Nephron (organoid): Measurements from ENCODE around the gene MMP25.
"Not testable (repeated sequence)": the region's sequence is repeated elsewhere in the genome, so short reads cannot be mapped to it uniquely, and the experiment has no call there.

ENCODE experiments used
- H3K27ac Mint-ChIP-seq, 3 experiments: 2 replicates each; pipeline ENCODE4 v1.8.0; 2020; ENCODE audit warnings: mixed read lengths in 3 of 3, mild to moderate bottlenecking in 2 of 3, moderate library complexity in 1 of 3
- H3K27me3 Mint-ChIP-seq: 2 replicates; pipeline ENCODE4 v1.8.0; 2021; ENCODE audit warnings: low read depth, mild to moderate bottlenecking, moderate library complexity, mixed read lengths
- H3K36me3 Mint-ChIP-seq: 2 replicates; pipeline ENCODE4 v1.8.0; 2020; ENCODE audit warnings: low read depth, mixed read lengths
- H3K4me1 Mint-ChIP-seq: 2 replicates; pipeline ENCODE4 v1.8.0; 2020; ENCODE audit warnings: mixed read lengths
- H3K4me3 Mint-ChIP-seq, 3 experiments: 2 replicates each; pipeline ENCODE4 v1.8.0; 2020; ENCODE audit warnings: mild to moderate bottlenecking in 3 of 3, mixed read lengths in 3 of 3, moderate library complexity in 2 of 3
- H3K9me3 Mint-ChIP-seq: 2 replicates; pipeline ENCODE4 v1.8.0; 2020; ENCODE audit warnings: mixed read lengths
- CTCF ChIP-seq, 3 experiments: fragments of 200-600 bp; sonication (generic); IDR thresholded peaks; one replicate each; pipeline ENCODE4 v1.5.0; 2021; ENCODE audit warnings: antibody characterized with exemption in 3 of 3; ENCODE audit not compliant: unreplicated experiment in 3 of 3

Gene MMP25

GRCh38 chr16:3071655-3072054, 25.3 kb downstream of the MMP25 start:
- H3K27ac Mint-ChIP-seq: no peak overlapping the region
- H3K4me3 Mint-ChIP-seq: no peak overlapping the region
- no peaks in the 10 kb centered on the region for H3K9me3 Mint-ChIP-seq
- peaks cover 13% of the 10 kb centered on the region for H3K4me1 Mint-ChIP-seq
- H3K36me3 Mint-ChIP-seq: no peaks in the 10 kb centered on the region
- peaks cover 19% of the 10 kb centered on the region for H3K27me3 Mint-ChIP-seq
- TF ChIP-seq CTCF (IDR thresholded peaks at IDR 0.05; ENCODE audit: unreplicated experiment in 3 of 3): no peak

- peaks cover 23% of the 10 kb centered on the region for H3K27me3 Mint-ChIP-seq
- not testable (repeated sequence) for H3K9me3 Mint-ChIP-seq
These were observed 25.8 kb downstream of the MMP25 start for GRCh38 chr16:3072148-3072547.

GRCh38 chr16:3072576-3073263, 26.4 kb downstream of the MMP25 start:
- not testable (repeated sequence) for H3K9me3 Mint-ChIP-seq, H3K36me3 Mint-ChIP-seq, H3K4me1 Mint-ChIP-seq, H3K27ac Mint-ChIP-seq, H3K4me3 Mint-ChIP-seq
- peaks cover 23% of the 10 kb centered on the region for H3K27me3 Mint-ChIP-seq

More at GRCh38 chr16:3072148-3072547, 25.8 kb downstream of the MMP25 start:
- not testable (repeated sequence) for H3K4me3 Mint-ChIP-seq, H3K27ac Mint-ChIP-seq, H3K36me3 Mint-ChIP-seq
- peaks cover 11% of the 10 kb centered on the region for H3K4me1 Mint-ChIP-seq

GRCh38 chr16:3073448-3073847, 27.1 kb downstream of the MMP25 start:
- no peaks in the 10 kb centered on the region for H3K9me3 Mint-ChIP-seq
- peaks cover 9% of the 10 kb centered on the region for H3K4me1 Mint-ChIP-seq

GRCh38 chr16:3074860-3075522, 28.6 kb downstream of the MMP25 start:
- H3K4me3 Mint-ChIP-seq: no peak overlapping the region
- TF ChIP-seq CTCF (IDR thresholded peaks at IDR 0.05; ENCODE audit: unreplicated experiment in 3 of 3): no peak
- no peaks in the 10 kb centered on the region for H3K9me3 Mint-ChIP-seq
- H3K4me1 Mint-ChIP-seq: peaks cover 4% of the 10 kb centered on the region
- H3K27ac Mint-ChIP-seq: no peak overlapping the region
- H3K36me3 Mint-ChIP-seq: no peaks in the 10 kb centered on the region
- H3K27me3 Mint-ChIP-seq: peaks cover 23% of the 10 kb centered on the region

More at GRCh38 chr16:3073448-3073847, 27.1 kb downstream of the MMP25 start:
- H3K27me3 Mint-ChIP-seq: peaks cover 23% of the 10 kb centered on the region
- H3K4me3 Mint-ChIP-seq: no peak overlapping the region
- no peaks in the 10 kb centered on the region for H3K36me3 Mint-ChIP-seq
- no peak for TF ChIP-seq CTCF (IDR thresholded peaks at IDR 0.05; ENCODE audit: unreplicated experiment in 3 of 3)
- H3K27ac Mint-ChIP-seq: no peak overlapping the region

GRCh38 chr16:3075523-3075915, 29.2 kb downstream of the MMP25 start:
- H3K27me3 Mint-ChIP-seq: peaks cover 24% of the 10 kb centered on the region
- H3K27ac Mint-ChIP-seq: no peak overlapping the region
- no peaks in the 10 kb centered on the region for H3K4me1 Mint-ChIP-seq
- no peaks in the 10 kb centered on the region for H3K36me3 Mint-ChIP-seq
- H3K9me3 Mint-ChIP-seq: no peaks in the 10 kb centered on the region
- TF ChIP-seq CTCF (IDR thresholded peaks at IDR 0.05; ENCODE audit: unreplicated experiment in 3 of 3): no peak
- H3K4me3 Mint-ChIP-seq: no peak overlapping the region

- H3K4me1 Mint-ChIP-seq, H3K4me3 Mint-ChIP-seq, H3K9me3 Mint-ChIP-seq, H3K27ac Mint-ChIP-seq, H3K36me3 Mint-ChIP-seq: not testable (repeated sequence)
- peaks cover 24% of the 10 kb centered on the region for H3K27me3 Mint-ChIP-seq
These were observed 29.6 kb downstream of the MMP25 start for GRCh38 chr16:3075946-3076345.
